Measurements from ENCODE around the gene PRSS35. TPM values are rescaled to one million over a fixed set of nuclear protein-coding genes. Genes with fewer than 3 reads are reported as not detected.

The PRSS35 gene
- total RNA-seq, 1 donor from 2014 or later, result 0.12 TPM

Other genes starting within 250 kb of the PRSS35 start
- 24.9 TPM for gene ME1, start 81.5 kb upstream of the PRSS35 start, total RNA-seq
- gene SNAP91, start 196.6 kb downstream of the PRSS35 start, total RNA-seq, result 1.3 TPM

Data from left ventricle myocardium superior (tissue), 1 donor.